Heart left ventricle (tissue), 13 donors: Measurements from ENCODE around the gene WFDC5.

Experiments used
- POLR2A ChIP-seq, 2 donors: fragments of 450-650 bp; IDR thresholded peaks; one replicate each; pipeline ENCODE4 v1.6.1; 2017; ENCODE audit warnings: antibody characterized with exemption in 2 of 2, mild to moderate bottlenecking in 2 of 2, moderate library complexity in 2 of 2
- TF ChIP-seq, protein P1 (sequence below), 12 donors: fragments of 200-600 bp; sonication (generic) in 4 of 12; IDR thresholded peaks; one replicate each; pipeline versions ENCODE4 v1.5.0 to v1.8.0; 2018 to 2022; ENCODE audit warnings: antibody characterized with exemption in 12 of 12, mild to moderate bottlenecking in 5 of 12
- donor health status: ischemic (EF 13 %, LVEDD 7.1; RV severe dilation, severe dysfunction).
- donor health status: DM: no; HTN: yes; CAD: no.
- donor health status: DM: no; HTN: no; CAD: no.
- donor health status: ischemic (EF 25% LVEDD 6.9; RV normal size, moderate dysfunction).
- donor health status: ischemic (EF 25% LVEDD 5.7; RV mildly dilated, moderate dysfunction).
- donor health status: ischemic (EF 35%, LVEDD 5.7; RV mildly dilated, moderate dysfunction).
- donor health status: nonischemic (EF 11% LVEDD 7.7; RV severe dilation, severe dysfunction).
- donor health status: DM: yes; HTN: yes; CAD: no.
- donor health status: PGD.
- donor health status: ischemic (EF 29% LVEDD 5.4; RV normal size, mild dysfunction).
- donor health status: nonischemic (EF 23%, LVEDD 6.1; RV moderate dilation, normal function).

DNA sequence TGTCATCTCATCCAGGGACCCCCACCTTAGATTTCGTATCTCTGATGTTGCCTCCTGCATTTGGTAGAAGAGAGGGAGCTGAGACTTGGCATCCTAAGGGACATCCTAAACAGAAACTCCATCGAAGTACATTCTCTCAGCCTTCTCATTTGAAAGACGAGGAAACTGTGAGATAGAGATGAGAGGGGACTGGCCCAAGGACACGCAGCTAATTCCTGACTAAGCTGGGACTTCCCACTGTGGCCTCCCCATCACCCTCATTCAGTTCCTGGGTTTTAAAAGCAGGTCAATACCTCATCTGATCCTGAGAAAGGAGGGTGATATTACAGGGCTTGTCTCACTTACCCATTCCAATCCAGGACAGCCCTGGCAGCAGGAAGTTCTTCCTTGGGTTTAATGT is 855 bp upstream of the WFDC5 start:
- no peak for TF ChIP-seq POLR2A (IDR thresholded peaks at IDR 0.05)
- TF ChIP-seq, protein P1, sequence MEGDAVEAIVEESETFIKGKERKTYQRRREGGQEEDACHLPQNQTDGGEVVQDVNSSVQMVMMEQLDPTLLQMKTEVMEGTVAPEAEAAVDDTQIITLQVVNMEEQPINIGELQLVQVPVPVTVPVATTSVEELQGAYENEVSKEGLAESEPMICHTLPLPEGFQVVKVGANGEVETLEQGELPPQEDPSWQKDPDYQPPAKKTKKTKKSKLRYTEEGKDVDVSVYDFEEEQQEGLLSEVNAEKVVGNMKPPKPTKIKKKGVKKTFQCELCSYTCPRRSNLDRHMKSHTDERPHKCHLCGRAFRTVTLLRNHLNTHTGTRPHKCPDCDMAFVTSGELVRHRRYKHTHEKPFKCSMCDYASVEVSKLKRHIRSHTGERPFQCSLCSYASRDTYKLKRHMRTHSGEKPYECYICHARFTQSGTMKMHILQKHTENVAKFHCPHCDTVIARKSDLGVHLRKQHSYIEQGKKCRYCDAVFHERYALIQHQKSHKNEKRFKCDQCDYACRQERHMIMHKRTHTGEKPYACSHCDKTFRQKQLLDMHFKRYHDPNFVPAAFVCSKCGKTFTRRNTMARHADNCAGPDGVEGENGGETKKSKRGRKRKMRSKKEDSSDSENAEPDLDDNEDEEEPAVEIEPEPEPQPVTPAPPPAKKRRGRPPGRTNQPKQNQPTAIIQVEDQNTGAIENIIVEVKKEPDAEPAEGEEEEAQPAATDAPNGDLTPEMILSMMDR (IDR thresholded peaks at IDR 0.05), result no peak
